Measurements from ENCODE around the gene HRH1. TPM values are rescaled to one million over a fixed set of nuclear protein-coding genes. Genes with fewer than 3 reads are reported as not detected.
"Not testable (repeated sequence)": the region's sequence is repeated elsewhere in the genome, so short reads cannot be mapped to it uniquely, and the experiment has no call there.

Gene HRH1
- total and polyA plus RNA-seq, 8 donors = 4.5 to 6.7 (median 5.0) TPM

DNA sequence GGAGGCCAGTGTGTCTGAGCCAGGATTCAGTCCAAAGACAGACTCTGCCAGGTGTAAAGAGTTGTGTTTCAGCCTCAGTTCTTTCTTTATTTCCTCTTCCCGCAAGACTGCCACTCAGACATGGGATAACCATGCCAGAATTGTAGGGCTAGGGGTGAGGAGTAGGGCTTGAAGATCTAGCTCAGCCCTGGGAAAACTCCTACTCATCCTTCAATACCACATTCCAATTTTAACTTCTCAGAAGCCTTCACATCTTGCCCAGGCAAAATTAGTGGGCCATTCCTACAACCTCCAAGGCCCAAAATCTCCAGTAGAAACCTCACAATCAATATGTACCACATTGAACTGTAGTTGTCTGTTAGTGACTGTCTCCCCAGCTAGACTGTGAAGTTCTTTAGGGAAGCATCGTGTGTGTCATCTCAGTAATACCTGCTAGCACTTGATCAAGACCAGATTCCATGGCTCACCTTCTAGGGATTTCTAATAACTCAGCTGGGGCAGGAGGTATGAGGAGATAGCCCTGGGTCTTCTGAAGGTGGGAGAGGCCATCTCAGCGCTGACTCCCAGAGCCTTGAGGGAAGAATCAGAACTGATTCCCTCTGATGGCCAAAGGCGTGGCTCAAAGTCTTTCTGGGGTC, 19.7 kb downstream of the HRH1 start:
- ATAC-seq = no peak
- TF ChIP-seq, protein P1, sequence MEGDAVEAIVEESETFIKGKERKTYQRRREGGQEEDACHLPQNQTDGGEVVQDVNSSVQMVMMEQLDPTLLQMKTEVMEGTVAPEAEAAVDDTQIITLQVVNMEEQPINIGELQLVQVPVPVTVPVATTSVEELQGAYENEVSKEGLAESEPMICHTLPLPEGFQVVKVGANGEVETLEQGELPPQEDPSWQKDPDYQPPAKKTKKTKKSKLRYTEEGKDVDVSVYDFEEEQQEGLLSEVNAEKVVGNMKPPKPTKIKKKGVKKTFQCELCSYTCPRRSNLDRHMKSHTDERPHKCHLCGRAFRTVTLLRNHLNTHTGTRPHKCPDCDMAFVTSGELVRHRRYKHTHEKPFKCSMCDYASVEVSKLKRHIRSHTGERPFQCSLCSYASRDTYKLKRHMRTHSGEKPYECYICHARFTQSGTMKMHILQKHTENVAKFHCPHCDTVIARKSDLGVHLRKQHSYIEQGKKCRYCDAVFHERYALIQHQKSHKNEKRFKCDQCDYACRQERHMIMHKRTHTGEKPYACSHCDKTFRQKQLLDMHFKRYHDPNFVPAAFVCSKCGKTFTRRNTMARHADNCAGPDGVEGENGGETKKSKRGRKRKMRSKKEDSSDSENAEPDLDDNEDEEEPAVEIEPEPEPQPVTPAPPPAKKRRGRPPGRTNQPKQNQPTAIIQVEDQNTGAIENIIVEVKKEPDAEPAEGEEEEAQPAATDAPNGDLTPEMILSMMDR (IDR thresholded peaks at IDR 0.05) = no peak
- Histone ChIP-seq H3K4me1 (no peaks in the 10 kb centered on the region), H3K36me3 (no peaks in the 10 kb centered on the region), H3K9me3 (no peaks in the 10 kb centered on the region), H3K4me3 (no peak overlapping the region), H3K27me3 (no peaks in the 10 kb centered on the region), H3K27ac (no peak overlapping the region)
- intact Hi-C loops (cut with DNase I) = no loop called here
- no peak for DNase-seq

- Histone ChIP-seq H3K4me1 (no peaks in the 10 kb centered on the region), H3K27me3 (no peaks in the 10 kb centered on the region), H3K27ac (no peak overlapping the region), H3K9me3 (no peaks in the 10 kb centered on the region), H3K4me3 (no peak overlapping the region), H3K36me3 (no peaks in the 10 kb centered on the region)
- DNase-seq (no peak), ATAC-seq (no peak)
- intact Hi-C loops (cut with DNase I) = no loop called here
- TF ChIP-seq, protein P1 (IDR thresholded peaks at IDR 0.05) = no peak
Observed at GRCh38 chr3:11178421-11178820, 24.1 kb downstream of the HRH1 start.

DNA sequence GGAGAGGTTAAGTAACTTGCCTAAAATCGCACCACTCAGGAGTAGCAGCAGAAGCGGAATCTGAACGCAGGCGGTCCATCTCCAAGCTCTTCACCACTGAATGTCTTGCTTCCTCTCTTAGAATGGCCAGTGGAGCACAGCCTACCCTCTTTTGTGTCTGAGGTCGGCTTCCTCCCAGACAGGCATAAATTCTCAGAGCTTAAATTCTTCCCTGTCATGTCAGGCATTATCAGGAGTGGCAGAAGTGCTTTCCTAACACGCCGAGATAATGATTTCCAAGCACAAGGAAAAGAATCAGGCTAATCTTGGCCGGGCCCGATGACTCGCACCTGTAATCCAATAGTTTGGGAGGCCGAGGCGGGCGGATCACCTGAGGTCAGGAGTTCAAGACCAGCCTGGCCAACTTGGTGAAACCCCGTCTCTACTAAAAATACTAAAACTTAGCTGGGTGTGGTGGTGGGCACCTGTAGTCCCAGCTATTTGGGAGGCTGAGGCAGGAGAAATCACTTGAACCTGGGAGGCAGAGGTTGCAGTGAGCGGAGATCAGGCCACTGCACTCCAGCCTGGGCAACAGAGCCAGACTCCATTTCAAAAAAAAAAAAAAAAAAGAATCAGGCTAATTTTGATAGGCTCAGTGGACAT, 30.2 kb downstream of the HRH1 start:
- ATAC-seq; H3K36me3 ChIP-seq; H3K27me3 ChIP-seq; DNase-seq; H3K9me3 ChIP-seq; H3K4me3 ChIP-seq; intact Hi-C loops (cut with DNase I): not testable (repeated sequence)
- H3K4me1 ChIP-seq = peaks cover 6 to 36% of the 10 kb centered on the region in 2 donors
- peak overlapping the region in 1 of 2 donors; percentile 18 for H3K27ac ChIP-seq

DNA sequence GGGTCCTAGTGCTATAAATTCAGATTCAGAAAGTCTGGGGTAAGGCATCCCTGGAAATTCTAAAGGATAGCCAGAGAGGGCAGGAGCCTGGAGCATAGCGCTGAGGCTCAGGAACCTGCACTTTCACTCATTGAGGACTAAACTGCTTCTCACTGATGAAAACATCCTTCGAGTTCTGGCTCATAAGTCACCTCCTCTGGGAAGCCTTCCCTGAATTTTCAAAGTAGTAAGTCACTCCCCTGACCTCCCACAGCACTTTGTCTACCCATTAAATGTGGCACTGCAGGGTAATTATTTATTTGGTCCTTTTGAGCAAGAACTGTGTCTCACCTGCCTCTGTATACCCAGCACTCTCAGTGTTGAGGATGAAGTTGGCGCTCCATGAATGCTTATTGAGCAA, 30.9 kb downstream of the HRH1 start:
- DNase-seq (no peak), ATAC-seq (no peak)
- Histone ChIP-seq H3K27ac (peak overlapping the region; percentile 44 to 58), H3K36me3 (no peaks in the 10 kb centered on the region), H3K27me3 (no peaks in the 10 kb centered on the region), H3K4me1 (peaks cover 6 to 36% of the 10 kb centered on the region in 2 donors), H3K9me3 (no peaks in the 10 kb centered on the region), H3K4me3 (no peak overlapping the region)
- TF ChIP-seq, protein P1 (IDR thresholded peaks at IDR 0.05) = no peak
- intact Hi-C loops (cut with DNase I) = no loop called here

- ATAC-seq (peak; percentile 93), DNase-seq (peak in 2 of 4 donors; percentile 48 to 78)
Observed at GRCh38 chr3:11185564-11186317, 31.4 kb downstream of the HRH1 start.

More at GRCh38 chr3:11185564-11186317, 31.4 kb downstream of the HRH1 start:
- H3K27ac ChIP-seq = peak overlapping the region; percentile 44 to 58
- TF ChIP-seq, protein P1 (IDR thresholded peaks at IDR 0.05) = no peak
- no peaks in the 10 kb centered on the region for H3K27me3 ChIP-seq
- no peak overlapping the region for H3K4me3 ChIP-seq
- no peaks in the 10 kb centered on the region for H3K9me3 ChIP-seq
- intact Hi-C loops (cut with DNase I) = no loop called here
- H3K4me1 ChIP-seq = peaks cover 6 to 36% of the 10 kb centered on the region in 2 donors
- no peaks in the 10 kb centered on the region for H3K36me3 ChIP-seq
